ENCODE data around the gene ABCG2. TPM values are rescaled to one million over a fixed set of nuclear protein-coding genes. Genes with fewer than 3 reads are reported as not detected.

Gene ABCG2
- total and polyA plus RNA-seq, 2 of the 4 experiments (the other 2 are of a cell fraction): 0.50 to 1.1 TPM

GRCh38 chr4:88196523-88197185 lies 38.2 kb upstream of the ABCG2 start:
- dilution Hi-C loops (cut with HindIII; ENCODE audit: low sequenced_read_pairs, unreplicated experiment) (no loop called here), in situ Hi-C loops (cut with MboI; ENCODE audit: low sequenced_read_pairs) (no loop called here), intact Hi-C loops (cut with micrococcal nuclease) (no loop called here)
- WGBS, 2 experiments (ENCODE audit: extremely low coverage in 2 of 2, insufficient read length in 1 of 2): no CpG with 5 or more reads among the region's 4 CpGs
- ATAC-seq (ENCODE audit: low read depth) (no peak), DNase-seq (no peak)
- Histone ChIP-seq H3K27ac (ENCODE audit: insufficient read depth, low read length) (no peak overlapping the region), H3K14ac (replicated peaks; ENCODE audit: low read depth, low read length) (no peak overlapping the region), H3K4me3 (ENCODE audit: insufficient read depth, low read depth, low read length) (no peak overlapping the region), H4K20me1 (ENCODE audit: insufficient read depth, low read length) (no peaks in the 10 kb centered on the region), H3K27me3 (ENCODE audit: control insufficient read depth, insufficient read depth, low read length) (no peaks in the 10 kb centered on the region), H3K4me2 (ENCODE audit: low read depth, low read length) (no peak overlapping the region), H3K36me3 (ENCODE audit: control insufficient read depth, insufficient read depth, low read length) (no peaks in the 10 kb centered on the region), H2AK5ac (ENCODE audit: low read depth, low read length) (no peak overlapping the region), H2BK5ac (ENCODE audit: low read depth, low read length, poor library complexity, severe bottlenecking) (no peak overlapping the region), H3K56ac (ENCODE audit: extremely low read depth, insufficient read depth, low read length) (no peak overlapping the region), H3K4me1 (ENCODE audit: control insufficient read depth, insufficient read depth, low read length) (no peaks in the 10 kb centered on the region), H2AK9ac (replicated peaks; ENCODE audit: low read depth, low read length, poor library complexity) (no peak overlapping the region), H4K91ac (ENCODE audit: insufficient read depth, low read depth, low read length) (no peak overlapping the region), H3K4ac (ENCODE audit: low read depth, low read length) (no peak overlapping the region), H2AFZ (replicated peaks; ENCODE audit: low read length, poor library complexity) (no peak overlapping the region), H3K9me1 (ENCODE audit: insufficient read depth, low read length) (no peaks in the 10 kb centered on the region), H2BK20ac (ENCODE audit: low read depth, low read length) (no peak overlapping the region), H2BK15ac (ENCODE audit: low read depth, low read length) (no peak overlapping the region), H3K9me3 (ENCODE audit: control insufficient read depth, insufficient read depth, low read length) (no peaks in the 10 kb centered on the region), H4K5ac (ENCODE audit: low read depth, low read length) (no peak overlapping the region), H3K18ac (ENCODE audit: low read depth, low read length) (no peak overlapping the region), H3K79me1 (ENCODE audit: low read depth in 1 of 2, low read length in 2 of 2) (no peaks in the 10 kb centered on the region), H2BK120ac (ENCODE audit: low read depth, low read length) (no peak overlapping the region), H3K23ac (ENCODE audit: low read depth, low read length) (no peak overlapping the region), H4K8ac (ENCODE audit: low read depth in 2 of 2, low read length in 2 of 2) (no peak overlapping the region), H3K9ac (ENCODE audit: low read depth, low read length) (no peak overlapping the region)
- ChIA-PET CTCF (interaction anchor here (1.2 kb wide), 1 partner anchor 15 kb away, joined by 3 read pairs; no protein-coding TSS in a partner anchor), POLR2A (ENCODE audit: unreplicated experiment) (no interaction called here)
- BruUV-seq (replicated peaks): no TSS peak
- TF ChIP-seq MXI1 (IDR thresholded peaks at IDR 0.05; ENCODE audit: borderline replicate concordance, low read depth, low read length): no peak
- no peak for TF ChIP-seq NFE2L2 (IDR thresholded peaks at IDR 0.05; ENCODE audit: low read depth, low read length)
- no peak for TF ChIP-seq CTCF (conservative IDR thresholded peaks at IDR 0.05; ENCODE audit: low read depth, low read length)
- no peak for TF ChIP-seq USF2 (IDR thresholded peaks at IDR 0.05; ENCODE audit: low read depth, low read length)
- no peak for TF ChIP-seq MAFK (IDR thresholded peaks at IDR 0.05; ENCODE audit: low read depth, low read length)
- TF ChIP-seq FOS (IDR thresholded peaks at IDR 0.05; ENCODE audit: low read depth, low read length): no peak
- TF ChIP-seq SMC3 (IDR thresholded peaks at IDR 0.05; ENCODE audit: low read depth, low read length): no peak
- TF ChIP-seq BHLHE40 (IDR thresholded peaks at IDR 0.05; ENCODE audit: low read depth, low read length): no peak
- TF ChIP-seq CHD1 (IDR thresholded peaks at IDR 0.05; ENCODE audit: low read depth, low read length): no peak
- no peak for TF ChIP-seq ELK1 (IDR thresholded peaks at IDR 0.05; ENCODE audit: borderline replicate concordance, low read depth, low read length)
- TF ChIP-seq CEBPB (IDR thresholded peaks at IDR 0.05; ENCODE audit: low read depth, low read length): no peak
- TF ChIP-seq RCOR1 (IDR thresholded peaks at IDR 0.05; ENCODE audit: insufficient replicate concordance, low read length): no peak
- no peak for TF ChIP-seq POLR2A (IDR thresholded peaks at IDR 0.05; ENCODE audit: low read depth, low read length)
- no peak for TF ChIP-seq RFX5 (IDR thresholded peaks at IDR 0.05; ENCODE audit: low read depth, low read length)
- TF ChIP-seq MAZ (IDR thresholded peaks at IDR 0.05; ENCODE audit: borderline replicate concordance, low read depth, low read length): no peak
- no peak for TF ChIP-seq RAD21 (IDR thresholded peaks at IDR 0.05; ENCODE audit: low read length)

Data from IMR-90 (cell line).